Fibroblast of villous mesenchyme (primary cell): Measurements from ENCODE around the gene TMEM63C. TPM values are rescaled to one million over a fixed set of nuclear protein-coding genes. Genes with fewer than 3 reads are reported as not detected.
A peak's percentile ranks its signal among the peaks of the same experiment; 100 is the strongest.
"Not testable (repeated sequence)": the region's sequence is repeated elsewhere in the genome, so short reads cannot be mapped to it uniquely, and the experiment has no call there.

Experiments used
- DNase-seq: peaks from one replicate; pipeline ENCODE4 v3.0.0-alpha.2; 2010; ENCODE audit warnings: low read depth
- H3K4me3 ChIP-seq: 2 replicates; pipeline ENCODE4 v1.5.1; 2011; ENCODE audit warnings: low read depth, mild to moderate bottlenecking, low read length
- total RNA-seq: library from RNA; depleted of rRNA; stranded (reverse); fragments of >200 nt; gene quantifications from 2 replicates; pipeline ENCODE4 v1.2.3, GENCODE V29; 2012
- TF ChIP-seq, protein P1 (sequence below): IDR thresholded peaks from 2 replicates; pipeline ENCODE4 v1.5.1; 2012; ENCODE audit warnings: low read depth, mild to moderate bottlenecking, low read length; ENCODE audit not compliant: insufficient read depth

Gene TMEM63C
- total RNA-seq, 1 donor = under 0.01 TPM

DNA sequence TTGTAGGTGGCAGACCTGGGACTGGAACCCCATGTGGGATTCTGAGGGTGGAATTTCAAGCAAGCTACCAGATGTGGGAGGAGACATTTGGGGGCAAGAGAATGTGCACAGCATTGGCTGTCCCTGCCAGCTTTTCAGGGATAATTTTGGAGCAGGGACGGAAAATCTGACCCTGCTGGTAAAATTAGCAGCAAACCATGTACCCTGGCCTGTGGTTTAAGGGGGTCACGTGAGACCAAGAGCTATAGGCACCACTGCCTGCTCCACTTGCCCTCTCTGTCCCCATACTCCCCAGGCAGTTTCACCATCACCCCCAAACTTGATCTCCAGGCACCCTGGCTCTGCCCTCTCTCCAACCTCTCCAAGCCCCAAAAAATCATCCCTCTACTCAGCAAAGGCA lies 26.5 kb upstream of the TMEM63C start:
- TF ChIP-seq, protein P1, sequence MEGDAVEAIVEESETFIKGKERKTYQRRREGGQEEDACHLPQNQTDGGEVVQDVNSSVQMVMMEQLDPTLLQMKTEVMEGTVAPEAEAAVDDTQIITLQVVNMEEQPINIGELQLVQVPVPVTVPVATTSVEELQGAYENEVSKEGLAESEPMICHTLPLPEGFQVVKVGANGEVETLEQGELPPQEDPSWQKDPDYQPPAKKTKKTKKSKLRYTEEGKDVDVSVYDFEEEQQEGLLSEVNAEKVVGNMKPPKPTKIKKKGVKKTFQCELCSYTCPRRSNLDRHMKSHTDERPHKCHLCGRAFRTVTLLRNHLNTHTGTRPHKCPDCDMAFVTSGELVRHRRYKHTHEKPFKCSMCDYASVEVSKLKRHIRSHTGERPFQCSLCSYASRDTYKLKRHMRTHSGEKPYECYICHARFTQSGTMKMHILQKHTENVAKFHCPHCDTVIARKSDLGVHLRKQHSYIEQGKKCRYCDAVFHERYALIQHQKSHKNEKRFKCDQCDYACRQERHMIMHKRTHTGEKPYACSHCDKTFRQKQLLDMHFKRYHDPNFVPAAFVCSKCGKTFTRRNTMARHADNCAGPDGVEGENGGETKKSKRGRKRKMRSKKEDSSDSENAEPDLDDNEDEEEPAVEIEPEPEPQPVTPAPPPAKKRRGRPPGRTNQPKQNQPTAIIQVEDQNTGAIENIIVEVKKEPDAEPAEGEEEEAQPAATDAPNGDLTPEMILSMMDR = no peak
- no peak overlapping the region for H3K4me3 ChIP-seq
- DNase-seq = no peak

DNA sequence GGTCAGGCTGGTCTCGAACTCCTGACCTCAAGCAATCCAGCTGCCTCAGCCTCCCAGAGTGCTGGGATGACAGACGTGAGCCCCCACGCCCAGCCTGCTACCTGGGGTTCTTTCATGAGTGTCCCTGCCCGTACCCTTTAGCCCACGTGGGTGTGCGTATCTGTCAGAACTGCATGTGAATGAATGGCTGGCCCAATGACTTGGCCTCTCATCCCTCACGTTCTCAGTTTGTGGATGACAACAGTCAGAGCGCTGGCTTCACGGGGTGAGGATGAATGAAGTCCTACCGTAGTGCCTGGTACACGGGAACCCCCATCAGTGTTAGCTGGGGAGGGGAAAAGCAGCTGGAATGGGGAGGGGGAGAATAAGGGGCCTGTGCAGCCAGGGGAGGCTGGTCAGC lies 23.9 kb upstream of the TMEM63C start:
- no peak overlapping the region for H3K4me3 ChIP-seq
- no peak for DNase-seq
- TF ChIP-seq, protein P1 = no peak

DNA sequence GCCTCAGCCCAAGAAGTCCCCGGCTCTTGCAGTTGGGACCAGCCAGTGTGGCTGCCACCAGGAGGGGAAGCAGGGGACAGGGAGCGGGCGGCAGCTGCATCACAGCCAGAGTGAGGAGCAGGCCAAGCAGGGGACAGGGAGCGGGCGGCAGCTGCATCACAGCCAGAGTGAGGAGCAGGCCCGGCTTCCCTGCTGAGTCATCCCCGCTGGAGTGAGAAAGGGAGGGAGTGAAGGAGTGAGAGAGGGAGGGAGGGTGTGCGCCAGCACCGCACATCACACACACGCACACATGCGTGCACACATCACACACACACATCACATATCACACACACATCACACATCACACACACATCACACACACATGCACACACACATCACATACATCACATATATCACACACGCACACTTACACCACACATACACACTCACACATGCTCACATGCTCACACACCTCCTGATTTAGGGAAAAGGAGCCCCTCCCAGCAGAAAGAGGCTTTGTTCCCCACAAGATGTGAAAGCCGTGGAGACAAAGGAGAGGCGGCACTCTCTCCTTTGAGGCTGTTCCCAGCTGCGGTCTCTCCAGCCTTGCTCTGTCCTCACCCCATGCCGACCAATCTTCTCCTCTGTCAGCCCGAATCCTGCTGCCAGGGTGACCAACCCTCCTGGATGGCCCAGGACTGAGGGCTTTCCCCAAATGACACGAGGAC lies 23.3 kb upstream of the TMEM63C start:
- peak; percentile 42 for DNase-seq
- no peak overlapping the region for H3K4me3 ChIP-seq
- TF ChIP-seq, protein P1 = no peak

DNA sequence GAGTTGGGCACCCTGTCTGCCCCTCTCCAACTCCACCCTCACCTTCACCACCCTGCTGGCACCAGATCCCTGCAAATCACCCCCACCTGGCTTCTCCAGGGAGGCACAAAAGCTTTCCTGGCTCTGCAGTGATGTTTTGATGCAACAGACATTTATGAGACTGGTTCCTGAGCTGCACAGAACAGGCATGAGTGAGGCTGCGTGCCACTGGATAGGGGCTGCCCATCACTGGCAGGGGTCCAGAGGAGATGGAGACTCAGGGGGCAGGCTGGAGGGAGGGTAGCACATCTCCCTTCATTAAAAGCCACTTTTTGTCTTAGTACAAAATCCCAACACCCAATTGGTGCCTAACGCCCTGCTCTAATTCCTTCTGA lies 22.7 kb upstream of the TMEM63C start:
- DNase-seq = no peak
- TF ChIP-seq, protein P1 = no peak
- H3K4me3 ChIP-seq = no peak overlapping the region

DNA sequence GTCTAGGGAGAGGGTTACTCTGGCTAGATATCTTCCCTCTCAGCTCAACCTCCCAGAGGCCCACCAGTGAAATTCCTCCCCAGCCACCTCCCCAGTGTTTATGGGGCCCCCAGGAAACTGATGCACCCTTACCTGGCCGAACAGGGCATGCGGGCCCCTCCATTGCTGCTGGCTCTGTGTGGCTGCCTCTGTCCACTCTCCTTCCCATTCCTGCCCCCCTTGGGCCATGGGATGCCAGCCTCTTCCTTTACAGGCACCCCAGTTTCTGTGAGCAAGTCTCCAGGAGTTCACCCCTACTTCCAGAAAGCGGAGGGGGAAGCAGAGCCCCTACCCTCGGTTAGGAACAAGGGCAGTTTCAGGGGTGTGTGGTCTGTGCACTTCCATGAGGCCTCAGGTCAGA lies 20.6 kb upstream of the TMEM63C start:
- no peak for DNase-seq
- TF ChIP-seq, protein P1 = no peak
- H3K4me3 ChIP-seq = no peak overlapping the region

DNA sequence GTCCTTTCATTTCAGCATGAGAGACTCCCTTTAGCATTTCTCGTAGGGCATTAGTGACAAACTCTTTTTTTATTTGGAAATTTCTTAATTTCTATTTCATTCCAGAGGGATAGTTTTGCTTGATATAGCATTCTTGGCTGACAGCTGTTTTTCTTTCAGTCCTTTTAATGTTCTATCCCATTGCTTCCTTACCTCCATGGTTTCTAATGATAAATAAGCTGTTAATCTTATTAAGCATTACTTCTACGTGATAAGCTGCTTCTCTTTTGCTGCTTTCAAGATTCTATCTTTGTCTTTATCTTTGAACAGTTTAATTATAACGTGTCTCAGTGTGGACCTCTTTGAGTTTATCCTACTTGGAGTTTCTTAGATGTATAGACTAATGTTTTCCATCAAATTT lies 11.6 kb upstream of the TMEM63C start:
- H3K4me3 ChIP-seq = no peak overlapping the region
- TF ChIP-seq, protein P1 = no peak
- no peak for DNase-seq

DNA sequence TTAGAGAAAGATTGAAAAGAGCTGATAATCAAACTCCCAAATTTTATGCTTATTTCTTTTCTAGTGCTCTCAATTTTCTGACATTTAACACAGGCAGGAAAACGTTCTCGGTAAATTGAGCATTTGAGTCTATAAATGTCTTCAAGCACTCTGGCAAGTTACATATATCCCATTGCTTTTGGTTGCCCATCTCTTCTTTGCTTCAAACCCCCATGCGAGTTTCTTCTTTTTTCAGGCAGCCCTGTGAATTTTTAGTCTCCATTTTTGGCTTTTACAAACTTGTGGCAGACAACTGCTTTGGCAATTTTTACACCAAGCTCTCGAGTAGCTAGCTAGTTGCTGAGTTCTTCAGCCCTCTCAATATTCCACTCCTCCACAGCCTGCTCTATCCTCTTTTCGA lies 8.7 kb upstream of the TMEM63C start:
- no peak overlapping the region for H3K4me3 ChIP-seq
- no peak for DNase-seq
- TF ChIP-seq, protein P1 = no peak

DNA sequence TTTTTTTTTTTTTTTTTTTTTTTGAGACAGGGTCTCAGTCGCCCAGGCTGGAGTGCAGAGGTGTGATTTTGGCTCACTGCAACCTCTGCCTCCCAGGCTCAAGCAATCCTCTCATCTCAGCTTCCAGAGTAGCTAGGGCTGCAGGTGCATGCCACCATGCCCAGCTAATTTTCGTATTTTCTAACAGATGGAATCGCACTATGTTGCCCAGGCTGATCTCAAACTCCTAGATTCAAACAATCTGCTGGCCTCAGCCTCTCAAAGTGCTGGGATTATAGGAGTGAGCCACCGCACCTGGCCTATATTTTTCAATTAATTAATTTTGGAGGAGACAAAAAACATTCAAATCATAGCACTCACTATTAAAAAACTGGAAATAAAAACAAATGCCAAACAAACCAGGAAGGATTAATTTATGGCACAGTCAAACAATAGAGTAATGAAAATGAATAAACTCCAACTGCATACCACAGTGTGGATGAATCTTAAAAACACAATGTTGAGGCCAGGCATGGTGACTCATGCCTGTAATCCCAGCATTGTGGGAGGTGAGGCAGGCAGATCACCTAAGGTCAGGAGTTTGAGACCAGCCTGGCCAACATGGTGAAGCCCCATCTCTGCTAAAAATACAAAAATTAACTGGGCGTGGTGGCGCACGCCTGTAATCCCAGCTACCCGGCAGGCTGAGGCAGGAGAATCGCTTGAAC lies 7.5 kb upstream of the TMEM63C start:
- not testable (repeated sequence) for H3K4me3 ChIP-seq, DNase-seq
